ENCODE measurements around the gene RTTN.

The RTTN gene

DNA sequence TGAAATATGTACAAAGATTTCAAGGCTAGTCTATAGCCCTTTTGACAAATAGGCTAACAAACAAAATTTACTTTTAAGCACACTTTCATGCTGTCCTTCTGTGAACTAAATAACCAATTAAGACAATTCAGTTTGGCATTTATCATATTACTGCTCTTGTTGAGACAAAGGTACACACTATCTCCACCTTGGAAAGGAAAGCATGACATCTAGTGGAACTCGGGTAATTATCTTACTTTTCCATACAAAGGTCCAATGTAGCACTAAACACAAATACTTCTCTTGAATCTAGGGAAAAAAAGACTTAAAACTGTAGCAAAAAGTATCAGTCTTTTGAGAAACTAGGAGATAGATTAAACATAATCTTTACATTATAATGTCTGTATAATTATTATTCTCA is 132.8 kb downstream of the RTTN start:
- no CpG with 5 or more reads among the region's 1 CpG for WGBS (ENCODE audit: extremely low coverage, insufficient coverage, insufficient read length)
- no peak overlapping the region for H2BK5ac ChIP-seq (ENCODE audit: low read depth, low read length, poor library complexity)

DNA sequence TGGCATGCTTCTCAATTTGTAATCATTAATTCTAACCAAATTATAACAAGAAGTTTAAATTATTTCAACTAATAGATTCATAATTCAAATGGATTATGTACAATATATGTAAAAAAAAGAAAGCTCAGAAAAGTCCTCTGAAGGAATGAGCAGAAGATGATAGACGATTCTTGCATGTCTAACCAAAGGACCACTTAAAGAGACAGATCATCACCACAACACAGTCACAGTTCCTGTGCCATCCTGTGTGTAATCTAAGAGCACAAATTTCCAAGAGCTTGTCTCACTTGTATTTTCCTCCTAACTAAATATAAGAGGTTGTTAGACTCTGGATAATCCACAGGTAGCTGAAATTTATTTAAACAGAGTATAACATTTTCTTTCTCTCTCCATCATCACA is 135.5 kb downstream of the RTTN start:
- H3K23ac ChIP-seq (ENCODE audit: low read length): no peak overlapping the region
- no CpG with 5 or more reads among the region's 1 CpG for WGBS (ENCODE audit: extremely low coverage, insufficient coverage, insufficient read length)
- H2BK5ac ChIP-seq (ENCODE audit: low read depth, low read length, poor library complexity): no peak overlapping the region

More for the DNA sequence above, 132.8 kb downstream of the RTTN start:
- Histone ChIP-seq H2BK120ac (ENCODE audit: insufficient read depth, low read length, poor library complexity) (no peak overlapping the region), H3K9me3 (ENCODE audit: insufficient read depth, low read depth, low read length) (no peaks in the 10 kb centered on the region), H3K23ac (ENCODE audit: low read length) (no peak overlapping the region), H4K12ac (ENCODE audit: low read depth, low read length) (no peak overlapping the region), H3K79me1 (ENCODE audit: low read length) (no peaks in the 10 kb centered on the region), H3K79me2 (ENCODE audit: control insufficient read depth, insufficient read depth, low read length, poor library complexity) (no peaks in the 10 kb centered on the region), H3K36me3 (ENCODE audit: control insufficient read depth in 1 of 2, insufficient read depth in 2 of 2, low read length in 2 of 2) (no peaks in the 10 kb centered on the region), H3K4me2 (ENCODE audit: low read length) (no peak overlapping the region), H3K27me3 (ENCODE audit: insufficient read depth, low read length) (no peaks in the 10 kb centered on the region), H3K27ac (ENCODE audit: low read depth, low read length) (no peak overlapping the region), H2AFZ (ENCODE audit: insufficient read depth, low read length, poor library complexity) (no peak overlapping the region), H4K8ac (ENCODE audit: low read depth, low read length) (no peak overlapping the region), H3K9ac (ENCODE audit: low read length) (no peak overlapping the region), H3K4ac (ENCODE audit: low read depth, low read length) (no peak overlapping the region), H3K4me1 (ENCODE audit: control insufficient read depth in 1 of 2, insufficient read depth in 2 of 2, low read length in 2 of 2) (no peaks in the 10 kb centered on the region), H2AK5ac (ENCODE audit: low read length) (no peak overlapping the region), H2BK12ac (ENCODE audit: low read length) (no peak overlapping the region), H3K18ac (ENCODE audit: low read length) (no peak overlapping the region), H3K4me3 (ENCODE audit: low read depth, low read length) (no peak overlapping the region), H3K14ac (ENCODE audit: low read length) (no peak overlapping the region), H4K91ac (ENCODE audit: low read depth, low read length) (no peak overlapping the region)
- DNase-seq: peak in 1 of 2 donors; percentile 19

DNA sequence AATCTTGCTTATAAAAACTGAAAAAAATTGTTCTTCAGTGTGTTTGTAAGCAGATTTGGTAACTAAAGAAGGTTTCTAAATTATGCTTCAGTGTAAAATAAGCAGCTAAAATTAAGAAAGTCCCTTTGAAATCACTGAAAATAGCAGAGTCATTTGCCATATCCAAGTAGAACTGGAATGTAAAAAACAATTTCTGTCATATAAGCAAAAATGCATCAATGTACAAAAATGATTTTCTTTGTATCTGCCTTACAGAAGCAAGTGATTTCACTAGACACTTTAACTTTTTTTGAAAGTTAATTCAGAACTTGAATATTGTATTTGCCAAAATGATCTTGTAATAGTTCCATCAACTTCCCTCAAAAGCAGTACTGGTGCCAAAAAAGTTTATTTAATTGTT is 136.1 kb downstream of the RTTN start:
- Histone ChIP-seq H3K9ac (ENCODE audit: low read length) (no peak overlapping the region), H3K79me2 (ENCODE audit: control insufficient read depth, insufficient read depth, low read length, poor library complexity) (no peaks in the 10 kb centered on the region), H2AK5ac (ENCODE audit: low read length) (no peak overlapping the region), H3K79me1 (ENCODE audit: low read length) (no peaks in the 10 kb centered on the region), H4K12ac (ENCODE audit: low read depth, low read length) (no peak overlapping the region), H3K4me2 (ENCODE audit: low read length) (no peak overlapping the region), H2BK5ac (ENCODE audit: low read depth, low read length, poor library complexity) (no peak overlapping the region), H4K8ac (ENCODE audit: low read depth, low read length) (no peak overlapping the region), H4K91ac (ENCODE audit: low read depth, low read length) (no peak overlapping the region), H3K18ac (ENCODE audit: low read length) (no peak overlapping the region), H3K27ac (ENCODE audit: low read depth, low read length) (no peak overlapping the region), H3K4ac (ENCODE audit: low read depth, low read length) (no peak overlapping the region), H3K36me3 (ENCODE audit: control insufficient read depth in 1 of 2, insufficient read depth in 2 of 2, low read length in 2 of 2) (no peaks in the 10 kb centered on the region), H3K4me1 (ENCODE audit: control insufficient read depth in 1 of 2, insufficient read depth in 2 of 2, low read length in 2 of 2) (no peaks in the 10 kb centered on the region), H3K14ac (ENCODE audit: low read length) (no peak overlapping the region), H3K27me3 (ENCODE audit: insufficient read depth, low read length) (no peaks in the 10 kb centered on the region), H3K23ac (ENCODE audit: low read length) (no peak overlapping the region), H2AFZ (ENCODE audit: insufficient read depth, low read length, poor library complexity) (no peak overlapping the region), H3K9me3 (ENCODE audit: insufficient read depth, low read depth, low read length) (no peaks in the 10 kb centered on the region), H3K4me3 (ENCODE audit: low read depth, low read length) (no peak overlapping the region), H2BK12ac (ENCODE audit: low read length) (no peak overlapping the region), H2BK120ac (ENCODE audit: insufficient read depth, low read length, poor library complexity) (no peak overlapping the region)
- DNase-seq: no peak

More for the DNA sequence above, 135.5 kb downstream of the RTTN start:
- Histone ChIP-seq H3K4me2 (ENCODE audit: low read length) (no peak overlapping the region), H3K4ac (ENCODE audit: low read depth, low read length) (no peak overlapping the region), H2BK120ac (ENCODE audit: insufficient read depth, low read length, poor library complexity) (no peak overlapping the region), H3K14ac (ENCODE audit: low read length) (no peak overlapping the region), H4K91ac (ENCODE audit: low read depth, low read length) (no peak overlapping the region), H3K9me3 (ENCODE audit: insufficient read depth, low read depth, low read length) (no peaks in the 10 kb centered on the region), H2AK5ac (ENCODE audit: low read length) (no peak overlapping the region), H3K27ac (ENCODE audit: low read depth, low read length) (no peak overlapping the region), H3K79me2 (ENCODE audit: control insufficient read depth, insufficient read depth, low read length, poor library complexity) (no peaks in the 10 kb centered on the region), H4K12ac (ENCODE audit: low read depth, low read length) (no peak overlapping the region), H4K8ac (ENCODE audit: low read depth, low read length) (no peak overlapping the region), H3K4me1 (ENCODE audit: control insufficient read depth in 1 of 2, insufficient read depth in 2 of 2, low read length in 2 of 2) (no peaks in the 10 kb centered on the region), H2BK12ac (ENCODE audit: low read length) (no peak overlapping the region), H3K79me1 (ENCODE audit: low read length) (no peaks in the 10 kb centered on the region), H3K36me3 (ENCODE audit: control insufficient read depth in 1 of 2, insufficient read depth in 2 of 2, low read length in 2 of 2) (no peaks in the 10 kb centered on the region), H3K27me3 (ENCODE audit: insufficient read depth, low read length) (no peaks in the 10 kb centered on the region), H3K18ac (ENCODE audit: low read length) (no peak overlapping the region), H3K9ac (ENCODE audit: low read length) (no peak overlapping the region), H3K4me3 (ENCODE audit: low read depth, low read length) (no peak overlapping the region), H2AFZ (ENCODE audit: insufficient read depth, low read length, poor library complexity) (no peak overlapping the region)
- DNase-seq: no peak

DNA sequence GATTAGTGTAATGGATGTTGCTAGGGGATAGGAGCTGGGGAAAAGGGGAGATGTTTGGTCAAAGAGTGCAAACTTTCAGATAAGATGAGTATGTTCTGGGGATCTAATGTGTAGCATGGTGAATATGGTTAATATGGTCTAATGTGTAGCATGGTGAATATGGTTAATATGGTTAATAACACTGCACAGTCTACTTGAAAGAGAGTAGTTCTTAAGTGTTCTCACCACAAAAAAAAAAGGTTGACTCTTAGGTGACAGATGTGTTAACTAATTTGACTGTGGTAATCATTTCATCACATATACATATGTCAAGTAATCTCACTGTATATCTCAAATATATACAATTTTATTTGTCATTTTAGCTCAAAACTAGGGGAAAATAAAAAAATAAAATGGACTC is 136.5 kb downstream of the RTTN start:
- Histone ChIP-seq H4K91ac (ENCODE audit: low read depth, low read length) (no peak overlapping the region), H3K9me3 (ENCODE audit: insufficient read depth, low read depth, low read length) (no peaks in the 10 kb centered on the region), H3K27ac (ENCODE audit: low read depth, low read length) (no peak overlapping the region), H2BK120ac (ENCODE audit: insufficient read depth, low read length, poor library complexity) (no peak overlapping the region), H3K79me1 (ENCODE audit: low read length) (no peaks in the 10 kb centered on the region), H3K4ac (ENCODE audit: low read depth, low read length) (no peak overlapping the region), H3K36me3 (ENCODE audit: control insufficient read depth in 1 of 2, insufficient read depth in 2 of 2, low read length in 2 of 2) (no peaks in the 10 kb centered on the region), H3K14ac (ENCODE audit: low read length) (no peak overlapping the region), H3K9ac (ENCODE audit: low read length) (no peak overlapping the region), H2AK5ac (ENCODE audit: low read length) (no peak overlapping the region), H3K27me3 (ENCODE audit: insufficient read depth, low read length) (no peaks in the 10 kb centered on the region), H3K23ac (ENCODE audit: low read length) (no peak overlapping the region), H4K8ac (ENCODE audit: low read depth, low read length) (no peak overlapping the region), H2AFZ (ENCODE audit: insufficient read depth, low read length, poor library complexity) (no peak overlapping the region), H3K18ac (ENCODE audit: low read length) (no peak overlapping the region), H3K4me3 (ENCODE audit: low read depth, low read length) (no peak overlapping the region), H3K79me2 (ENCODE audit: control insufficient read depth, insufficient read depth, low read length, poor library complexity) (no peaks in the 10 kb centered on the region), H2BK5ac (ENCODE audit: low read depth, low read length, poor library complexity) (no peak overlapping the region), H4K12ac (ENCODE audit: low read depth, low read length) (no peak overlapping the region), H2BK12ac (ENCODE audit: low read length) (no peak overlapping the region), H3K4me1 (ENCODE audit: control insufficient read depth in 1 of 2, insufficient read depth in 2 of 2, low read length in 2 of 2) (no peaks in the 10 kb centered on the region), H3K4me2 (ENCODE audit: low read length) (no peak overlapping the region)
- DNase-seq: no peak

DNA sequence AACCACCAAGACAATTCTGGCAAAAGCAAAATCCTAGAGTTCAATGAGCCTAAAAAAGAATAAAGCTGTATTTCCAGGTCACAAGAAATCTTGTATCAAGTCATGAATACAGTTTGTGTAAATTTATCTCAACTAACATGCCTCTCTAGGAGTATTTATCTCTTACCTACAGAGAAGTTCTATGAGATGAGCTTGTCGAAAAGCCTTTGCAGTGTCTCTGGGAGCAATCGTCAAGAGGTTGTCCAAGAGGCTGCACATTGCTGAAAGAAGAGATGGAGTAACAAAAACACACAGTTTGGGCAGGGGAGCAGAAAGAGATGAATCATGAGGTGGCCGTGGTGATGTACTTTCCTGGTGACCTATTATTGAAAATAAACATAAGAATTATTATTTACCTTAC is 145.8 kb downstream of the RTTN start:
- Histone ChIP-seq H3K27me3 (ENCODE audit: insufficient read depth, low read length) (no peaks in the 10 kb centered on the region), H2AK5ac (ENCODE audit: low read length) (no peak overlapping the region), H2BK120ac (ENCODE audit: insufficient read depth, low read length, poor library complexity) (no peak overlapping the region), H3K9me3 (ENCODE audit: insufficient read depth, low read depth, low read length) (no peaks in the 10 kb centered on the region), H2BK5ac (ENCODE audit: low read depth, low read length, poor library complexity) (no peak overlapping the region), H4K91ac (ENCODE audit: low read depth, low read length) (no peak overlapping the region), H3K4me2 (ENCODE audit: low read length) (no peak overlapping the region), H4K8ac (ENCODE audit: low read depth, low read length) (no peak overlapping the region), H3K4ac (ENCODE audit: low read depth, low read length) (no peak overlapping the region), H3K14ac (ENCODE audit: low read length) (no peak overlapping the region), H2AFZ (ENCODE audit: insufficient read depth, low read length, poor library complexity) (no peak overlapping the region), H3K4me1 (ENCODE audit: control insufficient read depth in 1 of 2, insufficient read depth in 2 of 2, low read length in 2 of 2) (no peaks in the 10 kb centered on the region), H2BK12ac (ENCODE audit: low read length) (no peak overlapping the region), H3K27ac (ENCODE audit: low read depth, low read length) (no peak overlapping the region), H3K23ac (ENCODE audit: low read length) (no peak overlapping the region), H3K79me1 (ENCODE audit: low read length) (no peaks in the 10 kb centered on the region), H3K79me2 (ENCODE audit: control insufficient read depth, insufficient read depth, low read length, poor library complexity) (no peaks in the 10 kb centered on the region), H3K36me3 (ENCODE audit: control insufficient read depth in 1 of 2, insufficient read depth in 2 of 2, low read length in 2 of 2) (peaks cover 2% of the 10 kb centered on the region in 2 experiments), H3K18ac (ENCODE audit: low read length) (no peak overlapping the region), H3K9ac (ENCODE audit: low read length) (no peak overlapping the region), H4K12ac (ENCODE audit: low read depth, low read length) (no peak overlapping the region), H3K4me3 (ENCODE audit: low read depth, low read length) (no peak overlapping the region)
- WGBS (ENCODE audit: extremely low coverage, insufficient coverage, insufficient read length): no CpG with 5 or more reads among the region's 3 CpGs
- no peak for DNase-seq
